ENCODE data around the gene TMEM178B.

DNA sequence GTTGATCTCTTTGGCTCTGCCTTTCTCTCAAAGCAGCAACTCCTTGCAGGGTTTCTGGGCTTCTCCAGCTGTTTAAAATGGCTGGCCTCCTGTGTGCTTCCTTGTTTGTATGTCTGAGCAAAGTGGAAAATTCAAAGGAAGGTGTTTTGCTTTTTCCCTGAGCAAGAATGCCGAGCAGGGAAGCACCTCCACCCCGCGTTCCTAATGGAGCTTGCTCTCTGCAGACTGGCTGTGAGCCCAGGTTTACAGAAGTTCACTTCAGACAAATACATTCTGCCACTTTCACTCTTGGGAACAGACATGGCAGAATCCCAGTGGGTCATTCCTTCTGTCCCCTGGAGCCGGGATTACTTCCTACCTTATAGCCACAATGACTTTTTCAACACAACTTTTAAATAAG, 295.6 kb downstream of the TMEM178B start:
- TF ChIP-seq ZNF121 (tag by site-specific recombination; IDR thresholded peaks at IDR 0.05): no peak
- no peak for TF ChIP-seq ZNF24 (tag by site-specific recombination; IDR thresholded peaks at IDR 0.05)
- TF ChIP-seq, protein P1, sequence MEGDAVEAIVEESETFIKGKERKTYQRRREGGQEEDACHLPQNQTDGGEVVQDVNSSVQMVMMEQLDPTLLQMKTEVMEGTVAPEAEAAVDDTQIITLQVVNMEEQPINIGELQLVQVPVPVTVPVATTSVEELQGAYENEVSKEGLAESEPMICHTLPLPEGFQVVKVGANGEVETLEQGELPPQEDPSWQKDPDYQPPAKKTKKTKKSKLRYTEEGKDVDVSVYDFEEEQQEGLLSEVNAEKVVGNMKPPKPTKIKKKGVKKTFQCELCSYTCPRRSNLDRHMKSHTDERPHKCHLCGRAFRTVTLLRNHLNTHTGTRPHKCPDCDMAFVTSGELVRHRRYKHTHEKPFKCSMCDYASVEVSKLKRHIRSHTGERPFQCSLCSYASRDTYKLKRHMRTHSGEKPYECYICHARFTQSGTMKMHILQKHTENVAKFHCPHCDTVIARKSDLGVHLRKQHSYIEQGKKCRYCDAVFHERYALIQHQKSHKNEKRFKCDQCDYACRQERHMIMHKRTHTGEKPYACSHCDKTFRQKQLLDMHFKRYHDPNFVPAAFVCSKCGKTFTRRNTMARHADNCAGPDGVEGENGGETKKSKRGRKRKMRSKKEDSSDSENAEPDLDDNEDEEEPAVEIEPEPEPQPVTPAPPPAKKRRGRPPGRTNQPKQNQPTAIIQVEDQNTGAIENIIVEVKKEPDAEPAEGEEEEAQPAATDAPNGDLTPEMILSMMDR (tag by site-specific recombination; IDR thresholded peaks at IDR 0.05): no peak
- no peak for TF ChIP-seq MZF1 (tag by site-specific recombination; IDR thresholded peaks at IDR 0.05; ENCODE audit: borderline replicate concordance)
- no peak for TF ChIP-seq SALL2 (tag by site-specific recombination; IDR thresholded peaks at IDR 0.05; ENCODE audit: borderline replicate concordance)
- no peak for TF ChIP-seq TCF7L2 (IDR thresholded peaks at IDR 0.05; ENCODE audit: borderline replicate concordance, low read depth, low read length)
- TF ChIP-seq, protein P2, sequence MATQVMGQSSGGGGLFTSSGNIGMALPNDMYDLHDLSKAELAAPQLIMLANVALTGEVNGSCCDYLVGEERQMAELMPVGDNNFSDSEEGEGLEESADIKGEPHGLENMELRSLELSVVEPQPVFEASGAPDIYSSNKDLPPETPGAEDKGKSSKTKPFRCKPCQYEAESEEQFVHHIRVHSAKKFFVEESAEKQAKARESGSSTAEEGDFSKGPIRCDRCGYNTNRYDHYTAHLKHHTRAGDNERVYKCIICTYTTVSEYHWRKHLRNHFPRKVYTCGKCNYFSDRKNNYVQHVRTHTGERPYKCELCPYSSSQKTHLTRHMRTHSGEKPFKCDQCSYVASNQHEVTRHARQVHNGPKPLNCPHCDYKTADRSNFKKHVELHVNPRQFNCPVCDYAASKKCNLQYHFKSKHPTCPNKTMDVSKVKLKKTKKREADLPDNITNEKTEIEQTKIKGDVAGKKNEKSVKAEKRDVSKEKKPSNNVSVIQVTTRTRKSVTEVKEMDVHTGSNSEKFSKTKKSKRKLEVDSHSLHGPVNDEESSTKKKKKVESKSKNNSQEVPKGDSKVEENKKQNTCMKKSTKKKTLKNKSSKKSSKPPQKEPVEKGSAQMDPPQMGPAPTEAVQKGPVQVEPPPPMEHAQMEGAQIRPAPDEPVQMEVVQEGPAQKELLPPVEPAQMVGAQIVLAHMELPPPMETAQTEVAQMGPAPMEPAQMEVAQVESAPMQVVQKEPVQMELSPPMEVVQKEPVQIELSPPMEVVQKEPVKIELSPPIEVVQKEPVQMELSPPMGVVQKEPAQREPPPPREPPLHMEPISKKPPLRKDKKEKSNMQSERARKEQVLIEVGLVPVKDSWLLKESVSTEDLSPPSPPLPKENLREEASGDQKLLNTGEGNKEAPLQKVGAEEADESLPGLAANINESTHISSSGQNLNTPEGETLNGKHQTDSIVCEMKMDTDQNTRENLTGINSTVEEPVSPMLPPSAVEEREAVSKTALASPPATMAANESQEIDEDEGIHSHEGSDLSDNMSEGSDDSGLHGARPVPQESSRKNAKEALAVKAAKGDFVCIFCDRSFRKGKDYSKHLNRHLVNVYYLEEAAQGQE (tag by site-specific recombination; IDR thresholded peaks at IDR 0.05): no peak
